Measurements from ENCODE around the gene CRISP3.

Gene CRISP3

GRCh38 chr6:49730251-49730650 lies 13.9 kb downstream of the CRISP3 start:
- TF ChIP-seq EGR1 (IDR thresholded peaks at IDR 0.05) = no peak
- TF ChIP-seq ZBTB7A (IDR thresholded peaks at IDR 0.05; ENCODE audit: low read depth) = no peak
- TF ChIP-seq REST (IDR thresholded peaks at IDR 0.05; ENCODE audit: low read depth) = no peak
- no peak for TF ChIP-seq CREB1 (IDR thresholded peaks at IDR 0.05; ENCODE audit: low read depth)

GRCh38 chr6:49721297-49721696 lies 22.9 kb downstream of the CRISP3 start:
- TF ChIP-seq ZBTB7A (IDR thresholded peaks at IDR 0.05; ENCODE audit: low read depth) = no peak
- TF ChIP-seq USF1 (IDR thresholded peaks at IDR 0.05) = no peak
- TF ChIP-seq EGR1 (IDR thresholded peaks at IDR 0.05) = no peak
- no peak for TF ChIP-seq CEBPB (IDR thresholded peaks at IDR 0.05)
- no peak for TF ChIP-seq CREB1 (IDR thresholded peaks at IDR 0.05; ENCODE audit: low read depth)
- no peak for TF ChIP-seq RAD21 (IDR thresholded peaks at IDR 0.05; ENCODE audit: low read depth)

- TF ChIP-seq RAD21 (IDR thresholded peaks at IDR 0.05; ENCODE audit: low read depth) = no peak
- no peak for TF ChIP-seq TEAD4 (IDR thresholded peaks at IDR 0.05)
- TF ChIP-seq EP300 (IDR thresholded peaks at IDR 0.05; ENCODE audit: borderline replicate concordance) = no peak
- no peak for TF ChIP-seq REST (IDR thresholded peaks at IDR 0.05; ENCODE audit: low read depth)
- no peak for TF ChIP-seq EGR1 (IDR thresholded peaks at IDR 0.05)
- no peak for TF ChIP-seq FOXM1 (IDR thresholded peaks at IDR 0.05; ENCODE audit: borderline replicate concordance, low read depth)
- no peak for TF ChIP-seq TCF12 (IDR thresholded peaks at IDR 0.05; ENCODE audit: low read depth)
- TF ChIP-seq ZBTB7A (IDR thresholded peaks at IDR 0.05; ENCODE audit: low read depth) = no peak
- TF ChIP-seq MAX (IDR thresholded peaks at IDR 0.05) = no peak
- TF ChIP-seq USF1 (IDR thresholded peaks at IDR 0.05) = no peak
- TF ChIP-seq NFIC (IDR thresholded peaks at IDR 0.05) = no peak
- TF ChIP-seq TAF1 (IDR thresholded peaks at IDR 0.05; ENCODE audit: low read depth) = no peak
- no peak for TF ChIP-seq YY1 (IDR thresholded peaks at IDR 0.05; ENCODE audit: low read depth)
- TF ChIP-seq CREB1 (IDR thresholded peaks at IDR 0.05; ENCODE audit: low read depth) = no peak
- no peak for TF ChIP-seq CEBPB (IDR thresholded peaks at IDR 0.05)
Measured at GRCh38 chr6:49720372-49720771, 23.8 kb downstream of the CRISP3 start.

- no peak for TF ChIP-seq CREB1 (IDR thresholded peaks at IDR 0.05; ENCODE audit: low read depth)
- no peak for TF ChIP-seq REST (IDR thresholded peaks at IDR 0.05; ENCODE audit: low read depth)
- no peak for TF ChIP-seq USF1 (IDR thresholded peaks at IDR 0.05)
- TF ChIP-seq ZBTB7A (IDR thresholded peaks at IDR 0.05; ENCODE audit: low read depth) = no peak
- no peak for TF ChIP-seq EP300 (IDR thresholded peaks at IDR 0.05; ENCODE audit: borderline replicate concordance)
- TF ChIP-seq TAF1 (IDR thresholded peaks at IDR 0.05; ENCODE audit: low read depth) = no peak
- TF ChIP-seq MAX (IDR thresholded peaks at IDR 0.05) = no peak
- TF ChIP-seq NFIC (IDR thresholded peaks at IDR 0.05) = no peak
- TF ChIP-seq TEAD4 (IDR thresholded peaks at IDR 0.05) = no peak
- TF ChIP-seq EGR1 (IDR thresholded peaks at IDR 0.05) = no peak
- TF ChIP-seq FOXM1 (IDR thresholded peaks at IDR 0.05; ENCODE audit: borderline replicate concordance, low read depth) = no peak
Measured at GRCh38 chr6:49713346-49713745, 30.8 kb downstream of the CRISP3 start, which contains the start of gene CRISP2. CRISP2 (minus strand) TSS chr6:49713543; CDS start chr6:49709196, 4,347 bp downstream.

All from Ishikawa (cell line).